A673 (cell line): ENCODE results near the gene LRBA. TPM values are rescaled to one million over a fixed set of nuclear protein-coding genes. Genes with fewer than 3 reads are reported as not detected.

Experiments
- BruUV-seq: library from RNA; stranded (reverse); fragments of 400-500 nt; replicated peaks from 2 replicates; lab custom pipeline; 2021; lab: Mats Ljungman, UMichigan
- CTCF ChIA-PET: fragments of 300-600 bp; sonication (Branson Sonifier 250); formaldehyde crosslinking; loops from one replicate; lab custom pipeline; 2022; ENCODE audit warnings: antibody characterized with exemption; lab: Charles Lee
- POLR2A ChIA-PET: fragments of 300-600 bp; sonication (Branson Sonifier 250); formaldehyde crosslinking; loops from one replicate; lab custom pipeline; 2022; ENCODE audit warnings: antibody characterized with exemption; ENCODE audit not compliant: low non-redundant PET; lab: Charles Lee
- DNase-seq: peaks from one replicate; pipeline ENCODE4 v3.0.0-alpha.2; 2015; ENCODE audit warnings: low spot score
- H3K27ac ChIP-seq: fragments of 200-600 bp; sonication (generic); 2 replicates; pipeline ENCODE4 v1.5.1; 2016; ENCODE audit warnings: mixed run types, low read depth, mild to moderate bottlenecking, mixed read lengths, antibody characterized with exemption, low read length; ENCODE audit not compliant: poor library complexity, severe bottlenecking
- H3K27me3 ChIP-seq: fragments of 200-600 bp; sonication (generic); replicated peaks from 2 replicates; pipeline ENCODE4 v1.6.1; 2017; ENCODE audit warnings: mixed run types, low read depth, mild to moderate bottlenecking, mixed read lengths, antibody characterized with exemption, low read length; ENCODE audit not compliant: insufficient read depth, poor library complexity
- H3K36me3 ChIP-seq: fragments of 200-600 bp; sonication (generic); 2 replicates; pipeline ENCODE4 v1.6.1; 2016; ENCODE audit warnings: mixed run types, mild to moderate bottlenecking, mixed read lengths, antibody characterized with exemption, low read length; ENCODE audit not compliant: insufficient read depth, poor library complexity, severe bottlenecking
- H3K4me1 ChIP-seq: fragments of 200-600 bp; sonication (generic); 2 replicates; pipeline ENCODE4 v1.6.1; 2017; ENCODE audit warnings: mixed run types, mild to moderate bottlenecking, mixed read lengths, antibody characterized with exemption, low read length; ENCODE audit not compliant: insufficient read depth, poor library complexity, severe bottlenecking
- H3K4me3 ChIP-seq: fragments of 200-600 bp; sonication (generic); 2 replicates; pipeline ENCODE4 v1.5.1; 2016; ENCODE audit warnings: low read depth, mixed run types, mild to moderate bottlenecking, mixed read lengths, low read length; ENCODE audit not compliant: poor library complexity, severe bottlenecking
- H3K9me3 ChIP-seq: fragments of 200-600 bp; sonication (generic); 2 replicates; pipeline ENCODE4 v1.6.1; 2016; ENCODE audit warnings: mixed run types, low read depth, mild to moderate bottlenecking, mixed read lengths, antibody characterized with exemption, low read length; ENCODE audit not compliant: poor library complexity, severe bottlenecking
- EZH2 ChIP-seq: fragments of 200-600 bp; sonication (generic); IDR thresholded peaks from 2 replicates; pipeline ENCODE4 v1.6.1; 2017; ENCODE audit warnings: borderline replicate concordance, low read depth, mild to moderate bottlenecking, mixed read lengths, antibody characterized with exemption, low read length; ENCODE audit not compliant: poor library complexity, severe bottlenecking
- intact Hi-C: fragments of 100-400 bp; cut with micrococcal nuclease; formaldehyde crosslinking; loops from one replicate; pipeline ENCODE4 v1.10.0; 2022; ENCODE audit not compliant: unreplicated experiment
- total RNA-seq: library from RNA; stranded (reverse); gene quantifications from 2 replicates; pipeline ENCODE4 v1.2.3, GENCODE V29; 2021
- TF ChIP-seq, protein P1 (sequence below): fragments of 300-800, 200-600 bp; sonication (generic); conservative IDR thresholded peaks from 2 replicates; pipeline ENCODE4 v1.5.1; 2017; ENCODE audit warnings: low read depth, mild to moderate bottlenecking, antibody characterized with exemption, low read length, moderate library complexity, mixed read lengths

The LRBA gene
- total RNA-seq, 1 experiment from 2014 or later = 35.7 TPM

DNA sequence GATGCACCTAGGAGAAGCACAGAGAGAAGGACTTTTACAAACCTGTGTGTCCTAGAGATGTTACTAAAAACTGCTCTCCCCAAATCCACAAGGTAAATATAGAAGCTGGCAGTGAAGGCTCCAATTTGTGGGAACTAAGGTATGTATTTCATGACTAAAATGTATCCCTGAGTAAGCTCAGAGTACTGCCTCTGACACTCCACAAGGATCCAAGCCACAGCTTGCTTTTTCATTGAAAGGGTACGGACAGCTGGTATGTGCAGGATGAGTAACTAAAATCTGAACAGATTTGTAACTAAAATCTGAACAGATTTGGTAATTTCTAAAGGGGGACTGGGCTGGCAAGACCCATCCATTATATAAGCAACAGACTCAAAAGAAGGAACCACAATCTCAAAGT lies 749.3 kb downstream of the LRBA start:
- no peaks in the 10 kb centered on the region for H3K36me3 ChIP-seq
- H3K9me3 ChIP-seq = no peaks in the 10 kb centered on the region
- no peaks in the 10 kb centered on the region for H3K27me3 ChIP-seq
- no peak overlapping the region for H3K4me3 ChIP-seq
- TF ChIP-seq, protein P1, sequence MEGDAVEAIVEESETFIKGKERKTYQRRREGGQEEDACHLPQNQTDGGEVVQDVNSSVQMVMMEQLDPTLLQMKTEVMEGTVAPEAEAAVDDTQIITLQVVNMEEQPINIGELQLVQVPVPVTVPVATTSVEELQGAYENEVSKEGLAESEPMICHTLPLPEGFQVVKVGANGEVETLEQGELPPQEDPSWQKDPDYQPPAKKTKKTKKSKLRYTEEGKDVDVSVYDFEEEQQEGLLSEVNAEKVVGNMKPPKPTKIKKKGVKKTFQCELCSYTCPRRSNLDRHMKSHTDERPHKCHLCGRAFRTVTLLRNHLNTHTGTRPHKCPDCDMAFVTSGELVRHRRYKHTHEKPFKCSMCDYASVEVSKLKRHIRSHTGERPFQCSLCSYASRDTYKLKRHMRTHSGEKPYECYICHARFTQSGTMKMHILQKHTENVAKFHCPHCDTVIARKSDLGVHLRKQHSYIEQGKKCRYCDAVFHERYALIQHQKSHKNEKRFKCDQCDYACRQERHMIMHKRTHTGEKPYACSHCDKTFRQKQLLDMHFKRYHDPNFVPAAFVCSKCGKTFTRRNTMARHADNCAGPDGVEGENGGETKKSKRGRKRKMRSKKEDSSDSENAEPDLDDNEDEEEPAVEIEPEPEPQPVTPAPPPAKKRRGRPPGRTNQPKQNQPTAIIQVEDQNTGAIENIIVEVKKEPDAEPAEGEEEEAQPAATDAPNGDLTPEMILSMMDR = no peak
- no peak for TF ChIP-seq EZH2
- intact Hi-C loops = no loop called here
- H3K4me1 ChIP-seq = no peaks in the 10 kb centered on the region
- POLR2A ChIA-PET = no interaction called here
- CTCF ChIA-PET = no interaction called here
- BruUV-seq = no TSS peak
- DNase-seq = no peak
- no peak overlapping the region for H3K27ac ChIP-seq

DNA sequence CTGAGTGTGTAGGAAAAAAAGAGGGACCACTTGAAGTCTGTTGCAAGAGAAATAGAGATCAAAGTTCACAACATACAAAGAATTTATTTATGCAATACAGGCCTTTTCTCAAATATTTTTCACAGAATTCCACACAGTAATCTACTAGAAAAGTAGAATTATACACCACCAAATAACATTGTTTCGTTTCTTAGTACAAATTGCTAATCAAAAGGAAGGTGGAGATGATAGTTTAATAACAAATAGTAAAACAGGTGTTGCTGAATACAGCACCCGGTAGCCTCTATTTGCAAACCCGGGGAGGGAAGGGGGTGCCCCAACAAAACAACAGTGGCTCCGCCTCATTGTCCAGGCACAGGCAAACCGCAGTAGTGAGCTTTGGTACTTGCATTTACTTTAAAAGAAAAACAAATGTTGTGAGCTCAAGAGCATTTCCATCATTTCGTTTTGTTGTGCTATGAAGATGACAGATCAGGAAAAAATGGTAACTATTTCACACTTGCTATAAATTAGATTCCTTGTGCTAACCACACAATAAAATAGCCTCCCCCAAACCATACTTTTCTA lies 750.4 kb downstream of the LRBA start:
- Histone ChIP-seq H3K4me3 (no peak overlapping the region), H3K9me3 (no peaks in the 10 kb centered on the region), H3K36me3 (no peaks in the 10 kb centered on the region), H3K27me3 (no peaks in the 10 kb centered on the region), H3K27ac (no peak overlapping the region), H3K4me1 (peaks cover 5% of the 10 kb centered on the region)
- DNase-seq = no peak
- ChIA-PET CTCF (no interaction called here), POLR2A (no interaction called here)
- no peak for TF ChIP-seq EZH2
- TF ChIP-seq, protein P1 = no peak
- TSS peak; percentile 74 for BruUV-seq
- intact Hi-C loops = no loop called here

DNA sequence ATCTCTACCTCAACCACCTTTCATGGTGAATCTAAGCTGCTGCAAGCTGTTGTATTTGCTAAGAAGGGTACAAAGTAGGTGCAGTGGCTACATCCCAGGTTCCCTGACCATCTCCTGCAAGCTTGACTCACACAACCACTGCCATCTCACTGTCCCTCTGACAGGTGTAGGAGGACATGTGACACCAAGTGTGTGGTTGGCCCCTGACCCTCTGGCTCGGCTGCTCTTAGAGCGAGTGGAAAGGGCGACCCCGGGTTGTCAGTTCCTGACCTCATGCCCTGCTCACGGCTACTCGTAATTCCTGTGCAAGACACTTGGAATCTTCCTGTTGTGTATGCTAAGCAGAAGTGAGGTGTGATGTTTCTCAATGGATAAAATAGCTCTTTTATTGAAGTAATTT lies 752.5 kb downstream of the LRBA start:
- DNase-seq = no peak
- H3K27ac ChIP-seq = no peak overlapping the region
- no peaks in the 10 kb centered on the region for H3K36me3 ChIP-seq
- H3K27me3 ChIP-seq = no peaks in the 10 kb centered on the region
- no peak overlapping the region for H3K4me3 ChIP-seq
- TF ChIP-seq EZH2 = no peak
- TF ChIP-seq, protein P1 = no peak
- ChIA-PET CTCF (no interaction called here), POLR2A (no interaction called here)
- intact Hi-C loops = no loop called here
- peaks cover 5% of the 10 kb centered on the region for H3K4me1 ChIP-seq
- no peaks in the 10 kb centered on the region for H3K9me3 ChIP-seq
- no TSS peak for BruUV-seq
